HEK293 (cell line): Measurements from ENCODE around the gene TSC22D2.
A peak's percentile ranks its signal among the peaks of the same experiment; 100 is the strongest.

Experiments
- CTCF ChIA-PET: fragments of 350-600 bp; formaldehyde crosslinking; extraction: SDS; loops from one replicate; lab custom pipeline; 2021; ENCODE audit warnings: antibody characterized with exemption; lab: Yijun Ruan, JAX
- POLR2A ChIA-PET: fragments of 300-600 bp; formaldehyde crosslinking; extraction: SDS; loops from one replicate; lab custom pipeline; 2020; ENCODE audit warnings: antibody characterized with exemption, inconsistent platforms; lab: Yijun Ruan, JAX
- H3K27ac ChIP-seq: fragments of 200-500 bp; sonication (Bioruptor generic); 2 replicates; pipeline ENCODE4 v1.5.1; 2014; ENCODE audit warnings: low read depth, low read length, control low read depth, inconsistent platforms; ENCODE audit errors: extremely low read depth
- H3K36me3 ChIP-seq, 2 experiments: fragments of 200-500 bp in 1 of 2; sonication (Bioruptor generic) in 1 of 2; 1 replicate in 1 of 2; 2 replicates in 1 of 2; pipeline ENCODE4 v1.5.1; 2014 to 2017; ENCODE audit warnings: inconsistent platforms in 2 of 2, low read length in 2 of 2; ENCODE audit not compliant: control insufficient read depth in 2 of 2, insufficient read depth in 1 of 2
- H3K4me1 ChIP-seq: fragments of 200-500 bp; sonication (Bioruptor generic); 2 replicates; pipeline ENCODE4 v1.5.1; 2014; ENCODE audit warnings: mild to moderate bottlenecking, low read length, inconsistent platforms; ENCODE audit not compliant: control insufficient read depth, insufficient read depth
- H3K4me3 ChIP-seq: 2 replicates; pipeline ENCODE4 v1.5.1; 2011; ENCODE audit warnings: low read depth, mild to moderate bottlenecking, control low read depth, low read length, moderate library complexity
- H3K9me3 ChIP-seq: fragments of 200-500 bp; sonication (Bioruptor generic); 2 replicates; pipeline ENCODE4 v1.5.1; 2014; ENCODE audit warnings: low read depth, low read length, inconsistent platforms; ENCODE audit not compliant: control insufficient read depth, insufficient read depth
- BCL11B ChIP-seq: fragments of 450-650 bp; formaldehyde crosslinking; IDR thresholded peaks from 2 replicates; pipeline ENCODE4 v1.5.1; 2016; ENCODE audit warnings: low read depth, missing biosample characterization, missing genetic modification characterization
- IKZF3 ChIP-seq: fragments of 450-650 bp; IDR thresholded peaks from 2 replicates; pipeline ENCODE4 v1.5.0; 2018; ENCODE audit warnings: missing biosample characterization, mild to moderate bottlenecking, missing genetic modification characterization, moderate library complexity
- KLF16 ChIP-seq: fragments of 450-650 bp; formaldehyde crosslinking; IDR thresholded peaks from 2 replicates; pipeline ENCODE4 v1.5.1; 2017; ENCODE audit warnings: missing biosample characterization, missing genetic modification characterization
- PRDM6 ChIP-seq: fragments of 450-650 bp; formaldehyde crosslinking; IDR thresholded peaks from 2 replicates; pipeline ENCODE4 v1.5.1; 2017; ENCODE audit warnings: missing biosample characterization, missing genetic modification characterization
- RBAK ChIP-seq: fragments of 450-650 bp; formaldehyde crosslinking; IDR thresholded peaks from 2 replicates; pipeline ENCODE4 v1.5.1; 2016; ENCODE audit warnings: missing biosample characterization, missing genetic modification characterization
- SCRT2 ChIP-seq: fragments of 450-650 bp; formaldehyde crosslinking; IDR thresholded peaks from 2 replicates; pipeline ENCODE4 v1.5.1; 2016; ENCODE audit warnings: missing biosample characterization, missing genetic modification characterization
- SETDB1 ChIP-seq: IDR thresholded peaks from one replicate; pipeline ENCODE4 v1.6.1; 2017; ENCODE audit warnings: mild to moderate bottlenecking, low read length, moderate library complexity, mixed read lengths; ENCODE audit not compliant: insufficient read length
- ZBTB44 ChIP-seq: fragments of 450-650 bp; IDR thresholded peaks from 2 replicates; pipeline ENCODE4 v1.5.1; 2018; ENCODE audit warnings: missing biosample characterization, mild to moderate bottlenecking, missing genetic modification characterization
- ZBTB6 ChIP-seq: fragments of 450-650 bp; formaldehyde crosslinking; IDR thresholded peaks from 2 replicates; pipeline ENCODE4 v1.5.1; 2017; ENCODE audit warnings: missing biosample characterization, missing genetic modification characterization
- ZFP69B ChIP-seq: fragments of 450-650 bp; formaldehyde crosslinking; IDR thresholded peaks from 2 replicates; pipeline ENCODE4 v1.5.1; 2016; ENCODE audit warnings: missing biosample characterization, missing genetic modification characterization
- ZNF132 ChIP-seq: fragments of 450-650 bp; formaldehyde crosslinking; IDR thresholded peaks from 2 replicates; pipeline ENCODE4 v1.5.1; 2017; ENCODE audit warnings: missing biosample characterization, missing genetic modification characterization, borderline replicate concordance
- ZNF169 ChIP-seq: fragments of 450-650 bp; formaldehyde crosslinking; IDR thresholded peaks from 2 replicates; pipeline ENCODE4 v1.5.1; 2016; ENCODE audit warnings: missing biosample characterization, missing genetic modification characterization
- ZNF184 ChIP-seq: fragments of 450-650 bp; IDR thresholded peaks from 2 replicates; pipeline ENCODE4 v1.5.1; 2018; ENCODE audit warnings: missing biosample characterization, mild to moderate bottlenecking, missing genetic modification characterization
- ZNF19 ChIP-seq: fragments of 450-650 bp; formaldehyde crosslinking; IDR thresholded peaks from 2 replicates; pipeline ENCODE4; 2016; ENCODE audit warnings: missing biosample characterization, missing genetic modification characterization, low read depth
- ZNF239 ChIP-seq: fragments of 450-650 bp; formaldehyde crosslinking; IDR thresholded peaks from 2 replicates; pipeline ENCODE4 v1.5.1; 2016; ENCODE audit warnings: missing biosample characterization, missing genetic modification characterization
- ZNF366 ChIP-seq: fragments of 450-650 bp; formaldehyde crosslinking; conservative IDR thresholded peaks from 2 replicates; pipeline ENCODE4 v1.5.1; 2016; ENCODE audit warnings: missing biosample characterization, missing genetic modification characterization
- ZNF548 ChIP-seq: fragments of 450-650 bp; formaldehyde crosslinking; IDR thresholded peaks from 2 replicates; pipeline ENCODE4 v1.5.1; 2016; ENCODE audit warnings: missing biosample characterization, missing genetic modification characterization
- ZNF549 ChIP-seq: fragments of 450-650 bp; IDR thresholded peaks from 2 replicates; pipeline ENCODE4 v1.5.1; 2018; ENCODE audit warnings: missing biosample characterization, missing genetic modification characterization, mild to moderate bottlenecking, inconsistent platforms, moderate library complexity
- ZNF580 ChIP-seq: fragments of 450-650 bp; formaldehyde crosslinking; IDR thresholded peaks from 2 replicates; pipeline ENCODE4 v1.5.1; 2016; ENCODE audit warnings: missing biosample characterization, missing genetic modification characterization
- ZNF600 ChIP-seq: fragments of 450-650 bp; formaldehyde crosslinking; IDR thresholded peaks from 2 replicates; pipeline ENCODE4 v1.5.1; 2016; ENCODE audit warnings: missing biosample characterization, missing genetic modification characterization
- ZNF621 ChIP-seq: fragments of 450-650 bp; formaldehyde crosslinking; IDR thresholded peaks from 2 replicates; pipeline ENCODE4 v1.5.1; 2017; ENCODE audit warnings: missing biosample characterization, missing genetic modification characterization
- ZNF639 ChIP-seq: fragments of 450-650 bp; formaldehyde crosslinking; IDR thresholded peaks from 2 replicates; pipeline ENCODE4 v1.5.1; 2016; ENCODE audit warnings: missing biosample characterization, missing genetic modification characterization
- ZNF785 ChIP-seq: fragments of 450-650 bp; formaldehyde crosslinking; IDR thresholded peaks from 2 replicates; pipeline ENCODE4 v1.5.1; 2016; ENCODE audit warnings: missing biosample characterization, missing genetic modification characterization
- ZNF843 ChIP-seq: fragments of 450-650 bp; formaldehyde crosslinking; IDR thresholded peaks from 2 replicates; pipeline ENCODE4 v1.5.1; 2016; ENCODE audit warnings: missing biosample characterization, missing genetic modification characterization
- ZSCAN30 ChIP-seq: fragments of 450-650 bp; IDR thresholded peaks from 2 replicates; pipeline ENCODE4 v1.5.1; 2018; ENCODE audit warnings: missing biosample characterization, mild to moderate bottlenecking, missing genetic modification characterization, moderate library complexity
- ZSCAN5A ChIP-seq: fragments of 450-650 bp; formaldehyde crosslinking; IDR thresholded peaks from 2 replicates; pipeline ENCODE4 v1.5.1; 2016; ENCODE audit warnings: missing biosample characterization, missing genetic modification characterization

Gene TSC22D2

GRCh38 chr3:150453353-150453752 is 45.3 kb downstream of the TSC22D2 start:
- ChIA-PET CTCF (interaction anchor here (0.5 kb wide), 1 partner anchor 775 kb away, joined by 7 read pairs; no protein-coding TSS in a partner anchor), POLR2A (no interaction called here)

GRCh38 chr3:150454085-150454484 is 46.0 kb downstream of the TSC22D2 start:
- POLR2A ChIA-PET, result no interaction called here
- TF ChIP-seq RBAK (no peak), PRDM6 (tag by site-specific recombination) (0 out of 2 replicates have a peak, but pooled peaks have one; percentile 24)
- CTCF ChIA-PET, result no interaction called here
- Histone ChIP-seq H3K9me3 (no peaks in the 10 kb centered on the region), H3K27ac (no peak overlapping the region), H3K4me1 (peaks cover 5% of the 10 kb centered on the region; the same call in 1 of the 2 replicates), H3K4me3 (no peak overlapping the region), H3K36me3 (peaks cover 0 to 18% of the 10 kb centered on the region in 2 experiments; a peak in 2 of 3 replicates)

More at GRCh38 chr3:150453353-150453752, 45.3 kb downstream of the TSC22D2 start:
- Histone ChIP-seq H3K36me3 (peaks cover 0 to 11% of the 10 kb centered on the region in 2 experiments; a peak in 2 of 3 replicates), H3K4me1 (peaks cover 5% of the 10 kb centered on the region; the same call in 1 of the 2 replicates)
- TF ChIP-seq ZNF548 (tag by site-specific recombination) (no peak), ZSCAN5A (tag by site-specific recombination) (no peak), ZNF169 (tag by site-specific recombination) (no peak), KLF16 (tag by site-specific recombination) (no peak), ZNF785 (tag by site-specific recombination) (no peak), ZNF843 (tag by site-specific recombination) (no peak), IKZF3 (no peak), ZNF639 (tag by site-specific recombination) (no peak), ZNF549 (tag by site-specific recombination) (no peak), ZBTB6 (tag by site-specific recombination) (no peak)
- TF ChIP-seq, all 188 proteins: peak for 0
- no peak overlapping the region for H3K4me3 ChIP-seq
- H3K27ac ChIP-seq, result no peak overlapping the region
- H3K9me3 ChIP-seq, result no peaks in the 10 kb centered on the region

- Histone ChIP-seq H3K9me3 (no peaks in the 10 kb centered on the region), H3K27ac (no peak overlapping the region), H3K4me3 (no peak overlapping the region), H3K36me3 (peaks cover 0 to 23% of the 10 kb centered on the region in 2 experiments; a peak in 2 of 3 replicates), H3K4me1 (peaks cover 4% of the 10 kb centered on the region; the same call in 1 of the 2 replicates)
- ChIA-PET CTCF (no interaction called here), POLR2A (no interaction called here)
- TF ChIP-seq ZNF580 (tag by site-specific recombination) (no peak), SCRT2 (tag by site-specific recombination) (no peak), ZNF621 (tag by site-specific recombination) (no peak), ZNF184 (tag by site-specific recombination) (no peak), ZFP69B (tag by site-specific recombination) (no peak), ZSCAN30 (tag by site-specific recombination) (no peak), ZBTB44 (tag by site-specific recombination) (no peak), SETDB1 (no peak), ZNF239 (tag by site-specific recombination) (no peak), ZNF132 (no peak), BCL11B (no peak), ZNF19 (no peak), ZNF600 (no peak), ZNF366 (tag by site-specific recombination) (no peak)
These were observed 46.5 kb downstream of the TSC22D2 start for GRCh38 chr3:150454622-150455021.
